K562 (cell line): ENCODE measurements around the gene CECR2. TPM values are rescaled to one million over a fixed set of nuclear protein-coding genes. Genes with fewer than 3 reads are reported as not detected.

ENCODE experiments used
- ATAC-seq: fragments of 200-7000 bp; cut with Tn5 transposase; 3 replicates; pipeline ENCODE4 v1.9.1; 2020; ENCODE audit warnings: moderate library complexity
- BruUV-seq: library from RNA; stranded (reverse); fragments of 400-500 nt; replicated peaks from 2 replicates; lab custom pipeline; 2021; lab: Mats Ljungman, UMichigan
- CTCF ChIA-PET: fragments of 300-600 bp; formaldehyde crosslinking; extraction: SDS; loops from one replicate; lab custom pipeline; 2021; ENCODE audit warnings: low intra/inter-chr PET ratio; lab: Yijun Ruan, JAX
- POLR2A ChIA-PET: fragments of 300-600, 350-650 bp; sonication (Branson Sonifier 250); formaldehyde crosslinking; extraction: SDS; loops from one replicate; lab custom pipeline; 2021; ENCODE audit warnings: antibody characterized with exemption, inconsistent platforms; lab: Yijun Ruan, JAX
- DNase-seq, 4 experiments: peaks; one replicate each; pipeline versions ENCODE4 v3.0.0 to v3.0.0-alpha.2; 2011 to 2018; ENCODE audit warnings: low spot score in 3 of 4, mixed read lengths in 3 of 4; ENCODE audit errors: extremely low read depth in 1 of 4
- FAIRE-seq: peaks from 2 replicates; lab custom pipeline; 2011; peaks lifted over from hg19 to GRCh38; lab: Jason Lieb, UNC
- H2AFZ ChIP-seq: 2 replicates; pipeline ENCODE4 v1.6.0; 2011; ENCODE audit warnings: low read depth, low read length, control low read depth, inconsistent platforms
- H3K27ac ChIP-seq: fragments of 200-600 bp; 3 replicates; pipeline ENCODE4 v1.8.0; 2011; ENCODE audit warnings: low read depth, mild to moderate bottlenecking, control low read depth, inconsistent platforms, low read length, moderate library complexity, mixed read lengths; ENCODE audit errors: extremely low read depth
- H3K27me3 ChIP-seq, 2 experiments: fragments of 300-600 bp in 1 of 2; 2 replicates in 1 of 2; 3 replicates in 1 of 2; pipeline versions ENCODE4 v1.6.0 to v1.8.0; 2011; ENCODE audit warnings: inconsistent platforms in 2 of 2, low read length in 2 of 2, mild to moderate bottlenecking in 1 of 2, mixed read lengths in 1 of 2, moderate library complexity in 1 of 2; ENCODE audit not compliant: control insufficient read depth in 2 of 2, insufficient read depth in 2 of 2
- H3K36me3 ChIP-seq: fragments of 300-600 bp; 3 replicates; pipeline ENCODE4 v1.8.0; 2011; ENCODE audit warnings: mild to moderate bottlenecking, low read length, inconsistent platforms; ENCODE audit not compliant: control insufficient read depth, insufficient read depth
- H3K4me1 ChIP-seq, 2 experiments: fragments of 200-600 bp in 1 of 2; replicated peaks in 1 of 2; 2 replicates in 1 of 2; 3 replicates in 1 of 2; pipeline versions ENCODE4 v1.5.1 to v1.8.0; 2011; ENCODE audit warnings: inconsistent platforms in 2 of 2, low read length in 2 of 2, mild to moderate bottlenecking in 1 of 2, mixed read lengths in 1 of 2, moderate library complexity in 1 of 2; ENCODE audit not compliant: control insufficient read depth in 2 of 2, insufficient read depth in 2 of 2
- H3K4me2 ChIP-seq: 2 replicates; pipeline ENCODE4 v1.6.1; 2011; ENCODE audit warnings: low read length, control low read depth, inconsistent platforms, mixed read lengths; ENCODE audit not compliant: insufficient read depth
- H3K4me3 ChIP-seq: fragments of 200-600 bp; sonication (generic), shearing (Covaris generic); 2 replicates; pipeline ENCODE4 v1.5.1; 2016; ENCODE audit warnings: control low read depth, inconsistent platforms
- H3K79me2 ChIP-seq: fragments of 200-600 bp; 3 replicates; pipeline ENCODE4 v1.8.0; 2011; ENCODE audit warnings: low read length, inconsistent platforms; ENCODE audit not compliant: control insufficient read depth, insufficient read depth
- H3K9ac ChIP-seq, 2 experiments: 2 replicates each; pipeline versions ENCODE4 v1.6.0 to v1.6.1; 2011; ENCODE audit warnings: low read depth in 2 of 2, low read length in 2 of 2, control low read depth in 1 of 2, inconsistent platforms in 1 of 2, mild to moderate bottlenecking in 1 of 2, mixed read lengths in 1 of 2; ENCODE audit not compliant: insufficient read depth in 1 of 2
- H3K9me1 ChIP-seq: one replicate; pipeline ENCODE4 v1.6.0; 2011; ENCODE audit warnings: inconsistent platforms, mild to moderate bottlenecking, low read length, moderate library complexity; ENCODE audit not compliant: control insufficient read depth, insufficient read depth
- H3K9me3 ChIP-seq: replicated peaks from 2 replicates; pipeline ENCODE4 v1.5.1; 2011; ENCODE audit warnings: low read depth, low read length, inconsistent platforms; ENCODE audit not compliant: control insufficient read depth, insufficient read depth
- H4K20me1 ChIP-seq: replicated peaks from 2 replicates; pipeline ENCODE4 v1.6.1; 2011; ENCODE audit warnings: low read length, inconsistent platforms, mixed read lengths; ENCODE audit not compliant: control insufficient read depth, insufficient read depth
- ARID2 ChIP-seq: fragments of 450-650 bp; IDR thresholded peaks from 2 replicates; pipeline ENCODE4 v1.6.1; 2017; ENCODE audit warnings: antibody characterized with exemption, mild to moderate bottlenecking
- BHLHE40 ChIP-seq: IDR thresholded peaks from 2 replicates; pipeline ENCODE4 v1.6.1; 2011; ENCODE audit warnings: low read length, improper control_type of control experiment
- CREBBP ChIP-seq: IDR thresholded peaks from one replicate; pipeline ENCODE4 v1.6.1; 2012; ENCODE audit warnings: low read depth, mild to moderate bottlenecking, control low read depth, inconsistent platforms, low read length
- HDAC6 ChIP-seq: IDR thresholded peaks from 2 replicates; pipeline ENCODE4 v1.6.1; 2012; ENCODE audit warnings: low read depth, mild to moderate bottlenecking, control low read depth, inconsistent platforms, low read length, moderate library complexity
- ZNF408 ChIP-seq: fragments of 250-450 bp; sonication (Bioruptor Pico); IDR thresholded peaks from 2 replicates; pipeline ENCODE4 v1.4.0; 2020; ENCODE audit warnings: low read depth, mild to moderate bottlenecking, moderate library complexity
- ZZZ3 ChIP-seq: fragments of 450-650 bp; IDR thresholded peaks from 2 replicates; pipeline ENCODE4 v1.6.1; 2016; ENCODE audit warnings: antibody characterized with exemption, mild to moderate bottlenecking, moderate library complexity
- WGBS: fragments of 100-300 bp; shearing (Covaris generic); methylation state at CpG from one replicate; pipeline ENCODE4 v1.1.6; 2016; ENCODE audit warnings: low coverage, mixed read lengths; ENCODE audit not compliant: insufficient coverage; ENCODE audit errors: missing lambda C conversion rate; 5-methylcytosine and 5-hydroxymethylcytosine counted together
- in situ Hi-C: fragments of 300-500 bp; cut with MboI; formaldehyde crosslinking; loops from 4 replicates; pipeline ENCODE4 v1.15.0; 2018; ENCODE audit warnings: inconsistent platforms, mixed read lengths
- intact Hi-C: fragments of 100-400 bp; cut with micrococcal nuclease; formaldehyde crosslinking; loops from 2 replicates; pipeline ENCODE4 v1.14.2; 2022
- polyA plus RNA-seq, 8 experiments: library from polyadenylated mRNA; depleted of rRNA in 4 of 8; stranded (reverse) in 5 of 8; unstranded in 3 of 8; fragments of >200 nt; fragmentation: Nextera tagmentation in 2 of 8; fragmentation: Illumina TruSeq in 1 of 8; extraction: Ambion mirVana in 2 of 8; extraction: Trizol in 1 of 8; gene quantifications; 2 replicates each; pipeline versions ENCODE4 v1.2.1 to v1.2.3, GENCODE V29; 2011 to 2014; ENCODE audit warnings: inconsistent platforms in 1 of 8, missing spikeins in 1 of 8
- total RNA-seq, 7 experiments: library from RNA; depleted of rRNA in 6 of 7; stranded (reverse); fragments of >200 nt in 6 of 7; fragmentation: Illumina TruSeq in 2 of 7; extraction: Trizol in 2 of 7; gene quantifications; 2 replicates each; pipeline versions ENCODE4 v1.2.1 to v1.2.3, GENCODE V29; 2011 to 2021; ENCODE audit warnings: low replicate concordance in 1 of 7
- TF ChIP-seq, protein P1 (sequence below): sonication (generic); formaldehyde crosslinking; IDR thresholded peaks from 2 replicates; pipeline ENCODE4 v1.4.0; 2020; ENCODE audit warnings: mild to moderate bottlenecking, missing genetic modification reagents
- TF ChIP-seq, protein P2 (sequence below): fragments of 250-450 bp; sonication (Bioruptor Pico); IDR thresholded peaks from 2 replicates; pipeline ENCODE4 v1.6.1; 2021; ENCODE audit warnings: mild to moderate bottlenecking

CECR2 gene
- total and polyA plus RNA-seq, 9 of the 15 experiments (the other 6 are each of a cell fraction or from before 2014, with no cell fraction given), result 0.01 to 1.00 (median 0.27) TPM

GRCh38 chr22:17483688-17484372 lies 114.6 kb downstream of the CECR2 start (continued):
- TF ChIP-seq, protein P1, sequence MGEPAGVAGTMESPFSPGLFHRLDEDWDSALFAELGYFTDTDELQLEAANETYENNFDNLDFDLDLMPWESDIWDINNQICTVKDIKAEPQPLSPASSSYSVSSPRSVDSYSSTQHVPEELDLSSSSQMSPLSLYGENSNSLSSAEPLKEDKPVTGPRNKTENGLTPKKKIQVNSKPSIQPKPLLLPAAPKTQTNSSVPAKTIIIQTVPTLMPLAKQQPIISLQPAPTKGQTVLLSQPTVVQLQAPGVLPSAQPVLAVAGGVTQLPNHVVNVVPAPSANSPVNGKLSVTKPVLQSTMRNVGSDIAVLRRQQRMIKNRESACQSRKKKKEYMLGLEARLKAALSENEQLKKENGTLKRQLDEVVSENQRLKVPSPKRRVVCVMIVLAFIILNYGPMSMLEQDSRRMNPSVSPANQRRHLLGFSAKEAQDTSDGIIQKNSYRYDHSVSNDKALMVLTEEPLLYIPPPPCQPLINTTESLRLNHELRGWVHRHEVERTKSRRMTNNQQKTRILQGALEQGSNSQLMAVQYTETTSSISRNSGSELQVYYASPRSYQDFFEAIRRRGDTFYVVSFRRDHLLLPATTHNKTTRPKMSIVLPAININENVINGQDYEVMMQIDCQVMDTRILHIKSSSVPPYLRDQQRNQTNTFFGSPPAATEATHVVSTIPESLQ (CRISPR knock-in tag), result no peak

DNA sequence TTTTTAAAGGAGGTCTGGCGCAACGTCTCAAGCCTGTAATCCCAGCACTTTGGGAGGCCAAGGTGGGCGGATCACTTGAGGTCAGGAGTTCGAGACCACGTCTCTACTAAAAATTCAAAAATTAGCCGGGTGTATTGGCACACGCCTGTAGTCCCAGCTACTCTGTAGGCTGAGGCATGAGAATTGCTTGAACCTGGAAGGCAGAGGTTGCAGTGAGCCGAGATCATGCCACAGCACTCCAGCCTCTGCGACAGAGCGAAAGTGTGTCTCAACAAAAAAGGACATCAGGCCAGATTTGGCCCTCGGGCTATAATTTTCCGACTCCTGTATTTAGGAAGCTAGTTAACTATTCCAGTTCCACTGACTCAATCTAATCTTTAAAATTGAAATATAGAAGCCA lies 115.3 kb downstream of the CECR2 start:
- Histone ChIP-seq H3K4me2 (no peak overlapping the region), H2AFZ (no peak overlapping the region), H3K27me3 (peaks cover 25 to 43% of the 10 kb centered on the region in 2 experiments), H3K4me1 (no peaks in the 10 kb centered on the region), H3K36me3 (no peaks in the 10 kb centered on the region), H3K79me2 (no peaks in the 10 kb centered on the region), H3K9me3 (no peaks in the 10 kb centered on the region), H3K9me1 (no peaks in the 10 kb centered on the region), H4K20me1 (no peaks in the 10 kb centered on the region), H3K27ac (no peak overlapping the region), H3K9ac (no peak overlapping the region), H3K4me3 (no peak overlapping the region)
- no TSS peak for BruUV-seq
- no peak for FAIRE-seq
- ATAC-seq, result no peak
- ChIA-PET CTCF (no interaction called here), POLR2A (no interaction called here)
- intact Hi-C loops (no loop called here), in situ Hi-C loops (no loop called here)
- 2% methylated on average over 12 of the region's 12 CpGs for WGBS
- TF ChIP-seq BHLHE40 (no peak), ARID2 (no peak), ZNF408 (no peak), ZZZ3 (no peak), CREBBP (no peak), HDAC6 (no peak)
- TF ChIP-seq, protein P2, sequence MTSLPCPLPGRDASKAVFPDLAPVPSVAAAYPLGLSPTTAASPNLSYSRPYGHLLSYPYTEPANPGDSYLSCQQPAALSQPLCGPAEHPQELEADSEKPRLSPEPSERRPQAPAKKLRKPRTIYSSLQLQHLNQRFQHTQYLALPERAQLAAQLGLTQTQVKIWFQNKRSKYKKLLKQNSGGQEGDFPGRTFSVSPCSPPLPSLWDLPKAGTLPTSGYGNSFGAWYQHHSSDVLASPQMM, result no peak
- no peak for DNase-seq
